T-helper 1 cell treated with Interleukin-12 subunit alpha and Interleukin-12 subunit beta and Interleukin-4 antibody, amounts not matched to agents 30 μg/mL and 1 μg/mL, for 36 hours (primary cell): ENCODE data around the gene ZNF563.
"Not testable (repeated sequence)": the region's sequence is repeated elsewhere in the genome, so short reads cannot be mapped to it uniquely, and the experiment has no call there.

Source experiments
- H3K27ac Mint-ChIP-seq: one replicate; pipeline ENCODE4 v1.8.0; 2021; ENCODE audit warnings: mild to moderate bottlenecking, mixed read lengths
- H3K27me3 Mint-ChIP-seq: one replicate; pipeline ENCODE4 v1.8.0; 2021; ENCODE audit warnings: low read depth, mixed read lengths
- H3K36me3 Mint-ChIP-seq: one replicate; pipeline ENCODE4 v1.8.0; 2021; ENCODE audit warnings: low read depth, mixed read lengths
- H3K4me1 Mint-ChIP-seq: one replicate; pipeline ENCODE4 v1.8.0; 2021; ENCODE audit warnings: low read depth, mixed read lengths
- H3K4me3 Mint-ChIP-seq: one replicate; pipeline ENCODE4 v1.8.0; 2021; ENCODE audit warnings: mild to moderate bottlenecking, moderate library complexity, mixed read lengths
- H3K9me3 Mint-ChIP-seq: one replicate; pipeline ENCODE4 v1.8.0; 2021; ENCODE audit warnings: mixed read lengths

Gene ZNF563

DNA sequence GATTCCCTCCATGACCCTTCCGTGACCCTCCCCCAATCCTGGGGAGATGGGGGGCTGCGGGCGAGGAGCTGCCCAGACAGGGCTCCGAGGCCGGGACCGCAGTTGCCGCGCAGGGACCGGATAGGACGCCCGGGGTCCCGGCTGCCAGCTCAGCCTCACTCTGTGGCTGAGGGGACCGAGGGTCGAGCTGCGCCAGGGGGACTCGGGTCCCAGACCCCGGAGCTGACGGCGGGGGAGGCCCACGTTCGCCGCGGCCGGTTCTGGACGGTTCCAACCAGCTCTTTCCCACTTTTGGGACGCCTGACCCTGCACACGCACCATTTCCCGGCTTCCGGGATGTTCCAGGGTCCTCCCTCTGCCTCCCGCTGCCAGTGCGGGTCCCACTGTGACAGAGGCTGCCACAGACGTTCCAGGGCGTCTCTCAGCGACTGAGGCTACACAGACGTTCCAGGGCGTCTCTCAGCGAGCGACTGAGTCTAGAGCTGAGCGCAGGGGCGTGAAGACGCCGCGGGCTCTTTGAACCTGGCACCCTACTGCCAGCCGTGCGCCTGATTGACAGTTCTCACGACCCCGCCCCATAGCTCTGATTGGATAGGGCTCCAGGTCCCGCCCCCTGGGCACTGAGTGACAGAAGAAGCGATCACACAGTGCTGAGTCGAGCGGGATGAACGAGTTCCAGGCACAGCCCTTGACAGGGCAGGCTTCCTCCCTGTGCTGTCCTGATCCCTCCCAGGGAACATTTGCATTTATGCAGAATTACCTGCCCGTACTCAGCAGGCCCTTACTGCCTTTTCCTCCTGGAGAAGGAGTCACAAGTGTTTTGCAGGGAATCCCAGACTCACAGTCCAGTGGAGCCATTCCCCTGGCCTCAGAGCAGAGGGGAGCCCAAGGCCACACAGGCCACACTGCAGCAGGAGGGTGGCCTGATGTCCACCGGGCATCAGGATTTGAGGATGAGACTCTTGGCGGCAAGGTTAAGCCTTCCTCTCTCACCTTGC, at the start of gene ZNF563:
TSS of gene ZNF563 (minus strand) at position 472 of the 998 bp plus-strand sequence. CDS start at position 321, 151 bp downstream.
- Mint-ChIP-seq H3K4me3 (peak within 1 kb of the TSS; percentile 97), H3K9me3 (peaks cover 14% of the 10 kb centered on the region), H3K36me3 (peaks cover 3% of the 10 kb centered on the region), H3K27ac (peak within 1 kb of the TSS; percentile 98), H3K4me1 (peaks cover 26% of the 10 kb centered on the region), H3K27me3 (no peaks in the 10 kb centered on the region)

- Mint-ChIP-seq H3K9me3 (peaks cover 63% of the 10 kb centered on the region), H3K27me3 (no peaks in the 10 kb centered on the region), H3K4me1 (no peaks in the 10 kb centered on the region), H3K27ac (no peak overlapping the region), H3K4me3 (no peak overlapping the region), H3K36me3 (peaks cover 11% of the 10 kb centered on the region)
Measured at GRCh38 chr19:12380444-12380737, 47.0 kb upstream of the ZNF563 start.

- no peak overlapping the region for H3K27ac Mint-ChIP-seq
- peaks cover 63% of the 10 kb centered on the region for H3K9me3 Mint-ChIP-seq
- peaks cover 11% of the 10 kb centered on the region for H3K36me3 Mint-ChIP-seq
- no peaks in the 10 kb centered on the region for H3K4me1 Mint-ChIP-seq
- no peaks in the 10 kb centered on the region for H3K27me3 Mint-ChIP-seq
- H3K4me3 Mint-ChIP-seq: no peak overlapping the region
Measured at GRCh38 chr19:12379732-12380443, 46.5 kb upstream of the ZNF563 start.

- no peaks in the 10 kb centered on the region for H3K4me1 Mint-ChIP-seq
- no peak overlapping the region for H3K27ac Mint-ChIP-seq
- H3K27me3 Mint-ChIP-seq: no peaks in the 10 kb centered on the region
- H3K36me3 Mint-ChIP-seq: peaks cover 4% of the 10 kb centered on the region
- H3K4me3 Mint-ChIP-seq: no peak overlapping the region
- peaks cover 50% of the 10 kb centered on the region for H3K9me3 Mint-ChIP-seq
Measured at GRCh38 chr19:12374026-12374425, 40.6 kb upstream of the ZNF563 start.

- H3K27me3 Mint-ChIP-seq: peaks cover 5% of the 10 kb centered on the region
- peak within 1 kb of the TSS; percentile 90 for H3K4me3 Mint-ChIP-seq
- H3K36me3 Mint-ChIP-seq: peaks cover 10% of the 10 kb centered on the region
- peak within 1 kb of the TSS; percentile 74 for H3K27ac Mint-ChIP-seq
- H3K9me3 Mint-ChIP-seq: peaks cover 29% of the 10 kb centered on the region
- peaks cover 7% of the 10 kb centered on the region for H3K4me1 Mint-ChIP-seq
Measured at GRCh38 chr19:12365236-12366162, 32.1 kb upstream of the ZNF563 start, which contains the start of gene ZNF442. ZNF442 (minus strand) TSS chr19:12365683; CDS start chr19:12363631, 2,052 bp downstream.

DNA sequence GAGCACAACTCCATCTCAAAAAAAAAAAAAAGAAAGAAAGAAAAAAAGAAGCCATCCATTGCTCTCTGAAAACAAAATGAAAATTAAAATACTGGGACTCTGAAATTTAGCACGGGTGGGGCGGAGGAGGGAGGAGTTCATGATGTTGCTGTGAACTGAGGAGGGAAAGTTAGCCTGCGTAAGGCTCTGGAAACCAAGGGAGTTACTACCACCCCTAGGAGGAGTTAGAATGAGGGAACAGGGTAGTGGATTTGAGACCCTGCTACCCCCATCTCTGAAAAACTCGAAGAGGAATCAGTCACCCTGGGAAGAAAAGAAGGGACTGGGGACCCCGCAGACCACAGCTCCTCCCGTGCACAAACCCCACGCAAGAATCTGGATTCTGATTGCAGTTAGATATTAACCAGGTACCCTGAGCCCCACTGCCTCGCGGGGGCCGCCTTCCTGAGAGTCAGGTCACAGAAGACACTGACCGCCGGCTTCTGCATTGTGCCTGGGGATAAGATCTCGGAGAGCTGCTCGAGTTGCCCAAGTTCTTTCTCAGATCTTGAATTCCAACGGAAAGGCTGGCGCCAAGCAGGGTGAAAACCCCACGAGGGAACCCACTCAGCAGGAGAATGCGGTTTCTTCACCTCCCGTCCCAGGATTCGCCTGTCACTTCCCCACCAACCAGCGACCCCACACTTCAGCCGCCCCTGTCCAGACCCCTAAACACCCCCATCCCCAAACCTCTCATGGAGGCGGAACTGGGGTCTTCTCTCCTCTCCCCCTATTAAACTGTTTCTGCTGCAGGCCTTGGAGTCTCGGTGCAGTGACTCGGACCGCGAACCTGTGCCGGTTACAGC, 31.2 kb upstream of the ZNF563 start:
- Mint-ChIP-seq H3K4me3 (peak overlapping the region; percentile 90), H3K27ac (peak overlapping the region; percentile 41), H3K36me3 (peaks cover 10% of the 10 kb centered on the region), H3K4me1 (peaks cover 7% of the 10 kb centered on the region), H3K9me3 (peaks cover 33% of the 10 kb centered on the region), H3K27me3 (peaks cover 5% of the 10 kb centered on the region)

DNA sequence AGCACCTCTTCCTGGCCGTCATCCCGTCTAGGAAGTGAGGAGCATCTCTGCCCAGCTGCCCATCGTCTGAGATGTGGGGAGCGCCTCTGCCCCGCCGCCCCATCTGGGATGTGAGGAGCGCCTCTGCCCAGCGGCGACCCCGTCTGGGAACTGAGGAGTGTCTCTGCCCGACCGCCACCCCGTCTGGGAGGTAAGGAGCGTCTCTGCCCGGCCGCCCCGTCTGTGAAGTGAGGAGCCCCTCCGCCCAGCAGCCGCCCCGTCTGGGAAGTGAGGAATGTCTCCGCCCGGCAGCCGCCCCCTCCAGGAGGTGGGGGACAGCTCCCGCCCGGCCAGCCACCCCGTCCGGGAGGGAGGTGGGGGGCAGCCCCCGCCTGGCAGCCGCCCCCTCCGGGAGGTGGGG, 28.8 kb upstream of the ZNF563 start:
- H3K4me3 Mint-ChIP-seq, H3K27me3 Mint-ChIP-seq, H3K27ac Mint-ChIP-seq, H3K4me1 Mint-ChIP-seq: not testable (repeated sequence)
- H3K36me3 Mint-ChIP-seq: peaks cover 11% of the 10 kb centered on the region
- peaks cover 44% of the 10 kb centered on the region for H3K9me3 Mint-ChIP-seq

- no peak overlapping the region for H3K27ac Mint-ChIP-seq
- no peaks in the 10 kb centered on the region for H3K27me3 Mint-ChIP-seq
- H3K9me3 Mint-ChIP-seq: peaks cover 69% of the 10 kb centered on the region
- peaks cover 17% of the 10 kb centered on the region for H3K36me3 Mint-ChIP-seq
- no peaks in the 10 kb centered on the region for H3K4me1 Mint-ChIP-seq
- H3K4me3 Mint-ChIP-seq: no peak overlapping the region
Measured at GRCh38 chr19:12353375-12353774, 19.9 kb upstream of the ZNF563 start.

GRCh38 chr19:12350890-12351197, 17.4 kb upstream of the ZNF563 start:
- Mint-ChIP-seq H3K4me1 (no peaks in the 10 kb centered on the region), H3K36me3 (peaks cover 21% of the 10 kb centered on the region), H3K27ac (no peak overlapping the region), H3K4me3 (no peak overlapping the region), H3K9me3 (peaks cover 73% of the 10 kb centered on the region), H3K27me3 (no peaks in the 10 kb centered on the region)

GRCh38 chr19:12350185-12350889, 16.9 kb upstream of the ZNF563 start:
- Mint-ChIP-seq H3K9me3 (peaks cover 75% of the 10 kb centered on the region), H3K27ac (no peak overlapping the region), H3K4me3 (no peak overlapping the region), H3K4me1 (no peaks in the 10 kb centered on the region), H3K27me3 (no peaks in the 10 kb centered on the region), H3K36me3 (peaks cover 23% of the 10 kb centered on the region)

- Mint-ChIP-seq H3K36me3 (peaks cover 20% of the 10 kb centered on the region), H3K4me3 (no peak overlapping the region), H3K9me3 (peaks cover 64% of the 10 kb centered on the region), H3K27me3 (no peaks in the 10 kb centered on the region), H3K4me1 (no peaks in the 10 kb centered on the region), H3K27ac (no peak overlapping the region)
Measured at GRCh38 chr19:12346896-12347295, 13.5 kb upstream of the ZNF563 start.

DNA sequence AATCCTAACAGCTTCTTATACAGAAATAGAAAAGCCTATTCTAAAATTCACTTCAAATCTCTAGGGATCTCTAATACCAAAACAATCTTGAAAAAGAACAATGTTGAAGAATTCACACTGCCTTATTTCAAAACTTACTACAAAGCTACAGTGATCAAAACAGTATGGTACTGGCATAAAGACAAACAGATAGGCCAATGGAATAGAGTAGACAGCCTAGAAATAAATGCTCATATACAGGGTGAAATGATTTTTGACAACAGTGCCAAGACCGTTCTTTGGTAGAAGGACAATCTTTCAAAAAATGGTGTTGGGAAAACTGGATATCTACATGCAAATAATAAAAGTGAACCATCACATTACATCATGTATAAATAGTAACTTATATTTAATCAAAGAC, 11.8 kb upstream of the ZNF563 start:
- Mint-ChIP-seq H3K9me3 (peaks cover 61% of the 10 kb centered on the region), H3K27me3 (no peaks in the 10 kb centered on the region), H3K36me3 (peaks cover 14% of the 10 kb centered on the region), H3K4me1 (no peaks in the 10 kb centered on the region), H3K4me3 (no peak overlapping the region), H3K27ac (no peak overlapping the region)
